Measurements from ENCODE around the gene TRIO.

DNA sequence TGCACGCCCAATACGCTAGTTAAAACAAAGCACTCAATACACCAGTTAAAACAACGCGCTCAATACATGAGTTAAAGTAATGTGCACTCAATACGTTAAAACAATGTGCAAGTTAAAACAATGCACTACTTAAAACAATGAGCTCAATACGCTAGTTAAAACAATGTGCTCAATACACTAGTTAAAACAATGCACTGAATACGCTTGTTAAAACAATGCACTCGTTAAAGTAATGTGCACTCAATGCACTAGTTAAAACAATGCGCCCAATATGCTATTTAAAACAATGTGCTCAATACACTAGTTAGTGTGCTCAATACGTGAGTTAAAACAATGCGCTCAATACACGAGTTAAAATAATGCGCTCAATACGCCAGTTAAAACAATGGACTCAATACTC is 185.0 kb downstream of the TRIO start:
- TF ChIP-seq, protein P1, sequence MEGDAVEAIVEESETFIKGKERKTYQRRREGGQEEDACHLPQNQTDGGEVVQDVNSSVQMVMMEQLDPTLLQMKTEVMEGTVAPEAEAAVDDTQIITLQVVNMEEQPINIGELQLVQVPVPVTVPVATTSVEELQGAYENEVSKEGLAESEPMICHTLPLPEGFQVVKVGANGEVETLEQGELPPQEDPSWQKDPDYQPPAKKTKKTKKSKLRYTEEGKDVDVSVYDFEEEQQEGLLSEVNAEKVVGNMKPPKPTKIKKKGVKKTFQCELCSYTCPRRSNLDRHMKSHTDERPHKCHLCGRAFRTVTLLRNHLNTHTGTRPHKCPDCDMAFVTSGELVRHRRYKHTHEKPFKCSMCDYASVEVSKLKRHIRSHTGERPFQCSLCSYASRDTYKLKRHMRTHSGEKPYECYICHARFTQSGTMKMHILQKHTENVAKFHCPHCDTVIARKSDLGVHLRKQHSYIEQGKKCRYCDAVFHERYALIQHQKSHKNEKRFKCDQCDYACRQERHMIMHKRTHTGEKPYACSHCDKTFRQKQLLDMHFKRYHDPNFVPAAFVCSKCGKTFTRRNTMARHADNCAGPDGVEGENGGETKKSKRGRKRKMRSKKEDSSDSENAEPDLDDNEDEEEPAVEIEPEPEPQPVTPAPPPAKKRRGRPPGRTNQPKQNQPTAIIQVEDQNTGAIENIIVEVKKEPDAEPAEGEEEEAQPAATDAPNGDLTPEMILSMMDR (IDR thresholded peaks at IDR 0.05), result no peak
- TF ChIP-seq POLR2A (IDR thresholded peaks at IDR 0.05; ENCODE audit: low read depth), result no peak
- TF ChIP-seq EP300 (IDR thresholded peaks at IDR 0.05), result no peak
